ENCODE results near the gene PRKCA. TPM values are rescaled to one million over a fixed set of nuclear protein-coding genes. Genes with fewer than 3 reads are reported as not detected.
"Not testable (repeated sequence)": the region's sequence is repeated elsewhere in the genome, so short reads cannot be mapped to it uniquely, and the experiment has no call there.

The PRKCA gene
- polyA plus RNA-seq (ENCODE audit: insufficient read length in 4 of 4): 10 to 100 TPM; 19.9 to 27.8 (median 24.5) TPM

GRCh38 chr17:66301864-66302741, at the start of gene PRKCA:
Gene PRKCA, plus strand, starts transcription at chr17:66302613.
- DNase-seq (ENCODE audit: low read depth in 4 of 4, low spot score in 2 of 4): no peak

- not testable (repeated sequence) for DNase-seq (ENCODE audit: low read depth in 4 of 4, low spot score in 2 of 4)
These were observed 49.0 kb upstream of the PRKCA start for GRCh38 chr17:66253458-66253857.

- peak in 3 of 4 donors; percentile 22 to 74 (median 50) for DNase-seq (ENCODE audit: low read depth in 4 of 4, low spot score in 2 of 4)
These were observed 47.3 kb upstream of the PRKCA start for GRCh38 chr17:66255112-66255511.

- DNase-seq (ENCODE audit: low read depth in 4 of 4, low spot score in 2 of 4): no peak
These were observed 46.9 kb upstream of the PRKCA start for GRCh38 chr17:66255527-66255971.

GRCh38 chr17:66260275-66260674, 42.1 kb upstream of the PRKCA start:
- DNase-seq (ENCODE audit: low read depth in 4 of 4, low spot score in 2 of 4): no peak

GRCh38 chr17:66260688-66261087, 41.7 kb upstream of the PRKCA start:
- no peak for DNase-seq (ENCODE audit: low read depth in 4 of 4, low spot score in 2 of 4)

- no peak for DNase-seq (ENCODE audit: low read depth in 4 of 4, low spot score in 2 of 4)
These were observed 39.6 kb upstream of the PRKCA start for GRCh38 chr17:66262767-66263166.

- DNase-seq (ENCODE audit: low read depth in 4 of 4, low spot score in 2 of 4): no peak
These were observed 37.7 kb upstream of the PRKCA start for GRCh38 chr17:66264696-66265095.

- DNase-seq (ENCODE audit: low read depth in 4 of 4, low spot score in 2 of 4): no peak
These were observed 34.0 kb upstream of the PRKCA start for GRCh38 chr17:66268247-66268927.

GRCh38 chr17:66270106-66270505, 32.3 kb upstream of the PRKCA start:
- no peak for DNase-seq (ENCODE audit: low read depth in 4 of 4, low spot score in 2 of 4)

- no peak for DNase-seq (ENCODE audit: low read depth in 4 of 4, low spot score in 2 of 4)
These were observed 30.9 kb upstream of the PRKCA start for GRCh38 chr17:66271512-66271911.

- DNase-seq (ENCODE audit: low read depth in 4 of 4, low spot score in 2 of 4): no peak
These were observed 29.4 kb upstream of the PRKCA start for GRCh38 chr17:66272811-66273585.

GRCh38 chr17:66273586-66273848, 28.9 kb upstream of the PRKCA start:
- no peak for DNase-seq (ENCODE audit: low read depth in 4 of 4, low spot score in 2 of 4)

GRCh38 chr17:66275651-66276050, 26.8 kb upstream of the PRKCA start:
- no peak for DNase-seq (ENCODE audit: low read depth in 4 of 4, low spot score in 2 of 4)

- DNase-seq (ENCODE audit: low read depth in 4 of 4, low spot score in 2 of 4): no peak
These were observed 26.0 kb upstream of the PRKCA start for GRCh38 chr17:66276328-66276937.

- DNase-seq (ENCODE audit: low read depth in 4 of 4, low spot score in 2 of 4): no peak
These were observed 25.2 kb upstream of the PRKCA start for GRCh38 chr17:66277191-66277590.

- no peak for DNase-seq (ENCODE audit: low read depth in 4 of 4, low spot score in 2 of 4)
These were observed 20.6 kb upstream of the PRKCA start for GRCh38 chr17:66281661-66282369.

- DNase-seq (ENCODE audit: low read depth in 4 of 4, low spot score in 2 of 4): no peak
These were observed 19.0 kb upstream of the PRKCA start for GRCh38 chr17:66283296-66283934.

- no peak for DNase-seq (ENCODE audit: low read depth in 4 of 4, low spot score in 2 of 4)
These were observed 18.4 kb upstream of the PRKCA start for GRCh38 chr17:66283971-66284370.

- no peak for DNase-seq (ENCODE audit: low read depth in 4 of 4, low spot score in 2 of 4)
These were observed 17.3 kb upstream of the PRKCA start for GRCh38 chr17:66285149-66285548.
